Activated CD4-positive, alpha-beta T cell treated with anti-CD3 and anti-CD28 coated beads, Interleukin-2, Interleukin-4, amounts not matched to agents 100 ng/mL and 50 ng/mL, durations not matched to agents 16 hours and 8 hours (primary cell): ENCODE results near the gene C11orf21.
A peak's percentile ranks its signal among the peaks of the same experiment; 100 is the strongest.

Source experiments
- DNase-seq: peaks from one replicate; pipeline ENCODE4 v3.0.0-alpha.2; 2020; ENCODE audit warnings: low spot score

C11orf21 gene

DNA sequence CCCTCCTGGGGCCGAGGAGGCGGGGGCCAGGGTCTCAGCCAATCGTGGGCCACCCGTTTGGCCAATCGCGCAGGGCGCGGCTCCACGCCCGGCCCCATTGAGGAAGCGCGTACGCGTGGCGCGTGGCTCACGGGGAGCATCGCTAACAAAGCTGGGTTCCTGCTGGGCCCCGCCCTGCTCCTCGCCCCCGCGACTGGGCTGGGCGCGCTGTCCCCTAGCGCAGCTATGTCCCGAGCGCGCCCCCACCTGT, 30.7 kb downstream of the C11orf21 start:
- DNase-seq = no peak

DNA sequence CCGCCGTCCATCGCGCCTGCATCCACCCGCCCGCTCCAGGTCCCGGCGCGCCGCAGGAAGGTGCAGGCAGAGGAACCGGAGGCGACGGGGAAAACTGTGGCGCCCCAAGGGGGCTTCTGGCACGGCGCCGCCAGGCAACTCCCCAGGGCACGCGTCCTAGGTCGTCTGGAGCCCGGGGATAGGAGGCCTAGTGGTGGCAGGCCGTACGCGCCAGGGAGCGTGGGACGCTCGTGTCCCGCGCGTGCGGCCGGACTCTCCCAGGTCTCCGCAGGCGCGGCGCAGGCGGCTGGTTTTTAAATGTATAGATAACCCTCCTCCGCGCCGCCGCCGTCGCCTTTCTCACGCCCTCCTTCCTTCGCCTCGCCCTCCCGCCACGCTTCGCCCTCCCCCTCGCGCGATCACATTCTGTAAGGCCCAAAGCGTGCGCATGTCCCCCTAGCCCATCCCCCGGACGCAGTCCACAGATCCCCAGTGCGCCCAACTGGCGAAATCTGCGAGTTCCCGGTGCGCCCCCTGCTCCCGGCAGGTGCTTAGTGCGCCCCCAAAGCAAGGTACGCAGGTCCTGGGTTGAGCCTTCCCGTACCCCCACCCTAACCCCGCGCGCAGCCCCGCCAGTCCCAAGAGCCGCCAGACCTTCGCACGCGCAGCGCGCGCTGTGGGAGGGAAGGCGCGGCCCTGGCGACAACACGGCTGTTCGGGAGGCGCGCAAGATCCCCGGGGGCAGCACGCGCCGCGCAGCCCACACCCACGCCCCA, 31.2 kb downstream of the C11orf21 start, which contains the start of gene ASCL2:
Gene ASCL2 (minus strand): TSS at position 267 of the 755 bp plus-strand sequence. CDS start 256 bp downstream, at position 11.
- DNase-seq = no peak

DNA sequence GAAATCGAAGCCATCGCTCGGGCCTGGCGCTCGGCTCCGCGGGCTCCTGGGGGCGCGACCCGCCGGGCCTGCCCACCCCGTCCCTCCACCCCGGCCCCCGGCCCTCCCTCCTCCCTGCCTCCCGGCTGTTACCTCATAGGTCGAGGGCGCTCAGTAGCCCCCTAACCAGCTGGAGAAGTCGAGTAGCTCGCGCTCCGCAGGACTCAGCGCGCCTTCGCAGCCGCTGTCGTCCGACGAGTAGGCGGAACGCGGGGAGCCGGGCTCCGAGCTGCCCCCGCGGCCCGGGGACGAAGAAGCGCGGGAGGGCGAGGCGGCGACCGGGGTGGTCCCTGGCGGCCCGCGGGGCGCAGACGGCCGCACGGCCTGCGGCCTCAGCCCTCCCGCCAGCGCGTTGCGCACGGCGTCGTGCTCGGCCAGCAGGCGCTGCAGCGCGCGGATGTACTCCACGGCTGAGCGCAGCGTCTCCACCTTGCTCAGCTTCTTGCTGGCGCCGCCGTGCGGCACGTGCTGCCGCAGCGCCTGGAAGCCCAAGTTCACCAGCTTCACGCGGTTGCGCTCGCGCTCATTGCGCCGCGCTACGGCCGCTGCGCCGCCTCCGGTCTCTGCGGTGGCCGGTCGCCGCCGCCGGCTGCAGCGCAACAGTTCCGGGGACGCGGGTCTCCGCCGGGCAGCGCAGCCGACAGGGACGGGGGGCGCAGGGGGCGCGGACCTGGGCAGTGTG, 32.0 kb downstream of the C11orf21 start:
- peak; percentile 43 for DNase-seq

DNA sequence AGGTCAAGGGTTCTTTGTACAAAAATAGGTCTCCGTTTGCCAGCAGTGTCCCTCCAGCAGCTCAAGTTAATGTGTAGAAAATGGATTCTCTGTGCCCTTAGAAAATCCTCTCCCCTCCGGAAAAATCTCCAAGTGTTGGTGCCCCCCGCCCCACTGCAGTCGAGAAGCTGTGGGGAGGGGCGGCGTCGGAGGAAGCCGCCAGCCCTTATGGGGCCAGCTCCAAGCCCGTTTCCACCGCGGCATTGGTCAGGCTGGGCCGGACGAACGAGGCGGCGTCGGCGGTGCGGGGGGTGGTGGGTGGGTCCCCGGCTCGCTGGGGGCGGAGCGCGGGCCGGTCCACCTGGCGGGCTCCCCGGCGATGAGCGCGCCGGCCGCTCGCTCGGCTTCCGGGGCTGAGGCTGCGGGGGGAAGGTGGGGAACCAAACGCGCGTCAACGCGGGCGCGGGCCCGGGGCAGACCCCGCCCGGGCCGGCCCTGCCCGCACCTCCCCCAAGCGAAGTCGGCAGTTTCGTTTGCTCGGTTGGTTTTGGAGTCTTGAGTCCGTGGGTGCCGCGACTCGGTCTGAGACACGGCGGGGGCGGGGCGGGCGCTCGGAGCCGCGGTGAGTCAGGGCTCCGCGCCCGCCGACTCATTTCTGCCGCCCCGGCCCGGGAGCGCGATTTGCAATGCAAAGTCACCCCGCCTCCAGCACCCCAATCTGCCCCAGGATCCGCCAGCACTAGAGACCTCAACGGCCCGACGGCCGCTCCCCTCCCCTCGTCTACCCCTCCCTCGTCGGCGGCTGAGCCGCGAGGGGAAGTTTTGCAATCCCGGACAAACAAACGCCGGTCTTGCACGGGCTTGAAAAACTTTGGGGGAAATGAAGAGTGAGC, 32.8 kb downstream of the C11orf21 start:
- DNase-seq = peak; percentile 58

DNA sequence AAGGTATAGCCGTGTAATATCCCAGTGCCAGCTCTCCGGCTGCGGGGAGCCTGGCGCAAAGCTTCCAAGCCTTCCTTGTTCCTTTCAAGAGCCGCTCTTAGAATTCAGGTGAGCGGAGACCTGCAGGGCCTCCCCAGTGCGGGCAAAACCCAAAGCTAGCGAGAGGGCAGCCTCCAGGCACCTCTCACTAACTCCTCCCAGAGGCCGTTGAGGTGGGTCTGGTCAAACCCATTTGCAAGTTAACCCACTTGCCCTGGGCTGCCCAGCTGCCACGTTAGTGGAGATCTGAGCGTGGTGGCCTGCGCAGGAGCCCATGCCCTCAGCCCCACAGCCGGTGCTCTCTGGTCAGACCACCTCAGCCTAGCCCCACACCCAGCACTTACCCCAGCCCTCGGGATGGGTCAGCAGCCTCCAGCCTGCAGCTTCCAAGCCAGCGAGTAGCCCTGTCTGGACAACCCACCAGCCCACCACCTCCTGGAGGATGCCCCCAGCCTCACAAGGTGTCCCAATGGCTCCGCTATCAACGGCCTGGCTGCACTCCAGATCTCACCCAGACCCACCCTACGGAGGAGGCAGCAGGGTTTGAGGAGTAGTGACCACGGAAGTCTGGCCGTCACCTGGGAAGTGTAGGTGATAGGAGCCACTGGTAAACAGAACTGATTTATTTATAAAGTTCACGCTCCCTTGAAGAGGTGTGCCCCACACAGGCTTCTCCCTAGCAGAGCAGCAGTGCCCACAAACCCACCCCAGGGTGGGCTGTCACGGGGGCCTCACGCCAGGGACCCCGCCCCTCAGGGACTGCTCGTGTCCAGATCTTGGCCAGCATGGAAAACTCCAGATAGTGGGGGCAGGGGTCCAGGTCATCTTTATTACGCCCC, 33.6 kb downstream of the C11orf21 start:
- DNase-seq = no peak

DNA sequence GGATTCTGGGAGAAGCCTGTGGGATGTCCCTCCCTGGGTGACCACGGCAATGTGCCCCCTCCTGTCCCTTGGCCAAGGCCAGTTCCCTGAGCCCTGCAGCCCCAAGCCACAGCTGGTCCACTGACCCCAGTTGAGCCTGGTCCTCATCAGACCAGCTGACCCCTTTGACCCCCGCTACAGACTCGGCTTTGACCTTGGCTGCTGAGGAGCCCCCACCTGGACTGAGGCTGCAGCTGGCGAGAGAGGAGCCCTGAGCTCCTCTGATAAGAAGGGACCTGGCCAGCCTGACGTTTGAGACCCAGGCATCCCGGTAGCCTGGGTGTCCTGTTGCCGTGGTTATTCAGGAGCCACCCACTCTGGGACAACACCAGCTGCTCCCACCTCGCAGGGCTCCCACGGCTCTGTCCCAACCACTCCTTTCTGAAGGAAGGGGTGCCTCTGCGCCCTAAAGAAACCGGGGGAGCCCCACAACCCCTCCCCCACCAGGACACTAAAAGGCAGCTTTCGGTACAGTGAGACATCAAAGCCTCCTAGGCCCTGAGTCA, 34.3 kb downstream of the C11orf21 start:
- no peak for DNase-seq

DNA sequence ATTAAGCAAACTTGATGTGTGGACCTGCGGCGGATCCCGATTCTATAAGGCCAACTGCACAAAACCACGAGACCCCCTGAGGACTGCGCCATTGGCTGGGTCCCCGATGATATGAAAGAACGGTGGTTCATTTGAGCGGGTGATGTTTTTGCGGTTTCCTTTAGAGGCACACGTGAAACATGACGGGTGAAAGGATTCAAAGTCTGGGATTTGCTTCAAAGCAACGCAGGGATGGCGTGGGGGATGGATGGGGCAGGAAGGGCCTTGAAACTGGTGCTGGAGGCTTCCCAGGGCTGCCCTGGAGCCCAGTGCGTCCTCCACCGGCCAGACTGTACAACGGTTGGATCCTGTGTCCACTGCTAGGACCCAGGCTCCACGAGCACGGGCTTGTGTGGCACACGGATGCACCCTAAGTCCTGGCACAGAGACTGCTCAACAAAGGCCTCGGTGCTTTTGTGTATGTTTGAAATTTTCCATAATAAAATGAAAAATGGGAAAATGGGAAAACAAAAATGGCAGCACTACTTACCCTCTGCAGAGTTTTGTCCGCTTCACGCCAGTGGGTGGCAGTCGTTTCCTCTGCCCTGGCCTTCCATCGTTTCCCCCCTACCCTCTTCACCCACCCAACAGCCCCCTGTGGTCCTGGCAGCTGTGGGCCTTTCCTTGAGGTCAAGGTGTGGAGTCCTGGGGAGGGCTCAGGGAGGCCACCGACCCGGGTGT, 35.0 kb downstream of the C11orf21 start:
- no peak for DNase-seq

DNA sequence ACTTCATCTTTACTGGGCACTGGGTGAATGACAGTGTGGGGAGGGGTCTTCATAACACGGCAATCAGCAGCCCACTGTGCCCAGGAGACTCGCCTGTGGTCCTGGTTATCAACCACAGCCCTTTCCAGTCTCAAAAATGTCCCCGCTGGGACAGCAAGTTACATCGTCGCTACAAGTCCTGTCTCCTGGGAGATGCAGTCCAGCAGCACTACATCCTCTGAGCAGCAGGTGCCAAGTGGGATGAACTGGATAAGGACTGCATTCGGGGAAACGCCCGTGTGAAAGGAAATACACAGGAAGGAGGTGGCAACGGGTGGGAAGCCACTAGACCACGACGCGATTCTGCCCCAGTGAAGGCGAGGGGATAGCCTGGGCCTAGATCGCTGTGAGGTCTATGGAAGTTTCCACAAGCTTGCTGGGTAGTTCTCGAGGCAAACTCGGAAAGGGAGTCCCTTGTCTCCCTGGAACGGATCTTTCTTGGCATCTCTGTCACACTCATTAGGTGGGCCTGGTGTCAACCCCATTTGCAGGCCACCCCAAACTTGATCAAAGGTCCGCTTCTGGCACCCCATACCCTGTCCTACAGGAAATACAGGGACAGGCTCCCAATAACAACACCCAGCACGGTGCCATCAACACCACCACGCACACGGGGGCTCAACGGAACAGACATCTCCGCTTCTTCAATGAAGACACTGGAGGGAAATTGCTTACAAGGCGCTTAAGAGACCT, 35.7 kb downstream of the C11orf21 start:
- no peak for DNase-seq

DNA sequence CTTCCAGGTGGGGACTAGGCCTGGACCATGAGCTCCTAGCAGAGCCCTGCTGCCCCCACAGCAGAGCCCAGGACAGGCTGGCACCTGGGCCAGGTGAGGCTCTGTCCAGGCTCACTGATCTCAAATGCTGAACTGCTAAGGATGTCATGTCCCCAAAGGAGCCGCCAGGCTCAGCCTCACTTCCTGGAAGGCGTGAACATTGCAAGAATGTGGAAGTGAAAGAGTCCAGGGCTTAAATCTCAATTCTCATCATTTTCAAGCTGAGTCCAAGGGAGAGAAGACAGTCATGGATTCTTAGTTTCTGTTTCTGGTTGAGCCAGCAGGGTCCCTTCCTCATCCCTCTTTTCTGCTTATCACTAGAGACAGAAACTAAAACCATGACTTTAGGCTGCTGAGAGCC, 36.3 kb downstream of the C11orf21 start:
- peak; percentile 52 for DNase-seq

DNA sequence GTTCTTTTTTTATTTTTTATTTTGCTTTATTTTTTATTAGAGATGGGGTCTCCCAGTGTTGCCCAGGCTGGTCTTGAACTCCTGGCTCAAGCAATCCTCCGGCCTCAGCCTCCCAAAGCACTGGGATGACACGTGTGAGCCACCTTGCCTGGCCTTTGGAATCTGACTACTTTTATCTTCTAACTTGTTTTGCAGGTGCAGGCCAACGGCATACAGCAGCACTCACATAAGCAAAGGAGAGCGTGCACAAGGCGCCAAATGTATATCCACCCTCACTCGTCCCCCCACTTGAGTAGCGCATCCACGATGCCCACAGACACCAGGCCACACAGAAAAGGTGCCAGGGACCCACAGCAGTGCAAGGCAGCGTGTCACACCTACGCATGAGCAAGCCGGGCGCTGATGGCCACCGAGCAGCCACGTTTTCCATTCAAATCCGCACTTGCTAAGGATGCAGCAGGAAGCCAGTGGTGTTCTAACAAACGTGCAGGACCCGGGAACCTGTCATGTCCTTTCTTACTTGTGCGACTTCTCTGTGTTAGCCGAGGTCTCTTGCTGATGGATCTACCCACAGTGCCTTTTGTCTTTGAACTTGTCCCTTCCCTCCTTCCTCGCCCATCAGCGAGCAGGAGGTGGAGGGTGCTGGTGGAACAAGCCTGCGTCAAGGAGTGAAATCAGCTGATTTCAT, 37.2 kb downstream of the C11orf21 start:
- no peak for DNase-seq

DNA sequence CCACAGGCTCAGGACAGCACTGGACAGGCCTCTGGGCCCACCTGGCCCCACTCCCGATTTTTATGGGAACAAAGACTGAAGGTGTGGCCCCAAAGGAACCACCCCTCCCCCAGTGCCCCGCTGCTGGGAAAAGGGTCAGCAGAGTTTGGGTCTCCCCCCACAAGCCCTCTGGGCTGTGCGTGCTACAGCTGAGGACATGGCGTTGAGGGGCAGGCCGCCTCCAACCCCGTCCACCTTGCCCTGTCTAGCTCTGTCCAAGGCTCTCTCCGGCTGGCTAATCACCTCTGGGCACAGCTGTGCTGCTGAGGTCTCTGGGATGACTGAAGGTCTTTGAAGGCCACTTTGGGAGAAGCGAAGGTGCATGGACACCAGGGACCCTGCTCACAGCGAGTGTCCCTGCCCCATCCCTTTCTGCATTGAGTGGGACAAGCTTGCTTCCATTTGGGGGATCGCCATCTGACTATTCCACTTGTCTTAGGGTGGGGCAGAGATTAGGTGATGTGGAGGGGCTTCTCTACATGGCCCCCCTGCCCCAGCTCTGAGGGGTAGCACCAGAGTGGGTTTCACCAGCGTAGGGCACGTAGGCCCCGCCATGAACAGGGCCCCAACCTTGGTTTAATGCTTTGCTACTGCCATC, 37.9 kb downstream of the C11orf21 start:
- no peak for DNase-seq

DNA sequence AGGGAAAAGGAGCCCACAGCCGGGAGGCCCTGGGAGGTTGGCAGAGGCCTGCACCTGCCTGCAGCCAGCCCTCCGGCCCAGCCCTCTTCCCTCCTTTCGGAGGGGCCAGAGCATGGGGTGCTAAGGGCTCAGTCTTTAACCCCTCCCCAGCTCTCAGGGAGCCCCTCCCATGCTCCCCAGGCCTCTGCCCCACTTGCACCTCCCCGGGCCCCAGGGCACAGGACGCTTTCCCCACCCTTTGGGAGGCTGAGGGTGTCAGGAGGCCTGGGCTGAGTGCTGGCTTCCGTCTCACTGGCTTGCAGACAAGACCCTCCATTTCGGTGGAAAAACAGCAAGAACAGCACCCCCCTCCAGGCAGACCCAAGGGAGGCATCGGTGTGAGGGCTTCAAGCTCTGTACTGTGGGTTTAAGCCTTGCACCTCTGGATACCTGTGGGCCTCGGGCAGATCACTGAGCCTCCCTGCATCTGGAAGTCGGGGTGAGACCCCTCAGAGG, 38.6 kb downstream of the C11orf21 start:
- DNase-seq = no peak

DNA sequence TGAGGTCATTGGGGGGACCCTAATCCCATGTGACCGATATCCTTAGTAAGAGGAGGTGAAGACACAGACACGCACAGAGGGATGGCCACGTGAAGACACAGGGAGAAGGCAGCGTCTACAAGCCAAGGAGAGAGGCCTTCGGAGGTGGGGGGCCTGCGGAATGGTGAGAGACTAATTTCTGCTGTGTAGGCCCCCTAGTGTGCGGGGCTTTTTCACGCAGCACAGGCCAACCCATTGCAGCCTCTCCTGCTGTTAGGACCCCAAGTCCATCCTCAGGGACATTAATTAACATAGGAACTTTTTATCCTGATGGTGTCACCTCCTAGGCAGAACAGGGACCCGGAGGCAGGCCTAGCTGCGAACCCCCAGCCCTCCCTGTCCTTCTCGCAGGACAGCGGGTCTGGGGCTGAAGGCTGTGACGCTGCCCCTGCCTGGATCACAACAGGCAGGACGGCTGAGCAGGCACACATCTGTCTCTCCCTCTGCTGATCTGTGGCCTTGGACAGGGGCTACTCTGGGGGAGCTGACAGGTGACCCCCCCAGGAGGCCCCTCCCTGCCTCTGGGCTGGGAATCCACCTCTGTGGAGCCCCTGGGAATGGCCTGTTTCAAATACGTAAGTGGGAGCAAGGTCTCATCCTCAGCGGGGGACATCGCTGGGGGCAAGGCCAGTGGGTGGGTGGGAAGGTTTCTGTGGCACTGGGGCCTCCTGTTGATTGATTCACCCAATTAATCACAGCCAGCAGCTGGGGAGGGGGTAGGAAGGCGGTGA, 39.2 kb downstream of the C11orf21 start:
- no peak for DNase-seq

DNA sequence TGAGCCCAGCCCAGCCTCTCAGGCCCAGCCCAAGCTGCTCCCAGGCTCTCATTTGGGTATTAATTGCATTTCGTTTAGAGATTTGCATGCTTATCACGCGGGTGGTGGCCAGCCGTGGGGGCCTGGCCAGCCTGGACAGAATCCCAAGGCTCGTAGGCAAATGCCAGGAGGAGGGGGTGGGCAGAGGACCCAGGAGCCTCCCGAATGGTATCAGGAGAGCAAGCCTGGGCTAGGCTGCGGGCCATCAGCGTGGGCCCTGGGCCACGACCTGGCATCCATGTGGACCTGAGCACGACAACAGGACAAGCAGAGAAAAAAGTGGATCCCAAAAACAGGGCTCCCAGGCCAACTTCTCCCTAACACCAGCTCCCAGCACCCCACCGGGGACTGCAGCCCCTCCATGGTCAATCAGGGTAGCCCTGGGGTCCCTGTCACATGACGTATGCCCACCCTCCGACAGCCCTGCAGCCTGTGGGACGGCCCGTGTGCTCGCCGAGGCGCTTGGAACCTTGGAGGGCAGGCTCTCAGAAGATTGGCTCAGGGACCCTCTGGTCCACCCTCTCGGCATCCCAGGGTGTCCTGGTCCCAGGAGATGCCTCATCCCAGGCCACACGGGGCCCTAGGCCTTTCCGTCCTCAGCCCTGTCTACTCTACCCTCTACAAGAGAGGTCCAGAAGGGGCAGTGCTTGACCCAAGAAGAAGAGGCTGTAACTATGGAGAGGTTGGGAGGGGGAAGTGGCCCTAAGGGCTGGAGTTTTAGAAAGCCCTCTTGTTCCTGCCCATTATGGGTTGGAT, 40.1 kb downstream of the C11orf21 start:
- no peak for DNase-seq

DNA sequence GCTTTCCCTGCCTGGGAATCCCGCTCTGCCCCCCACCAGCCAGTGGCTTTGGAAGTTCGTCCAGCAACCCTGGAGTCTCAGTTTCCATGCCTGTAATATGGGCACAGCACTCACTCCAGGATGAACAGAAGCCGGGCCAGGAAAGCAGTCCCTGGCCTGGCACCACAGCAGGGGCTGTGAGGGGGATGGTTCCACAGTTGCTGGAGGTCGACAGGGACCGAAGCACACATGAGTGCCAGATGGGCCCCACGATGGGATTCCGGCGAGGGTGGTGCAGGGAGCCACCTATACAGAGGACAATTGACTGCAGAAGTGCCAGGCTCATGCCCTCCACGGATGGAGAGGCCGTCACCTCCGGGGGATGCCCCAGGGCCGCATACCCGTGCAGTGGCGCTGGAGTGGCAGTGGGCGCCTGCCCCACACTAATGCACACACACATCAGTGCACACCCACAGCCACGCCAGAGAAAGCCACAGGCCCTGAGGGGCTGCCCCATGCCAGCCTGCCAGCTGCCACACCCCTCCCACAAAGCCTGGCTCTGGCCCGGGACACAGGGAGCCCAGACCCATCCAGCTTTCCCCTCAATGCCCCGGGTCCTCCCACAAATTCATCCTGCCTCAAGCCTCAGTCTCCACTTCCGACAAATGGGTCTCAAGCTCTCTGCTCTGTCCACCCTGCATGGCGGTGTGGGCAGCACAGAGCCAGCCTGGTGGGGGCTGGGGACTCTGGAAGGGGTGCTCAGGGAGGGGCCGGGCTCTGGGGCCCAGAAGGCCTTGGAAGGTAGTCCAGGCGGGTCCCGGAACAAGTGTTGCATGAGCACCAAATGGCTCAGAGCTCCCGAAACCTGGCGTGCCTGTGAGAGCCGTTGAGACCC, 41.0 kb downstream of the C11orf21 start:
- no peak for DNase-seq

DNA sequence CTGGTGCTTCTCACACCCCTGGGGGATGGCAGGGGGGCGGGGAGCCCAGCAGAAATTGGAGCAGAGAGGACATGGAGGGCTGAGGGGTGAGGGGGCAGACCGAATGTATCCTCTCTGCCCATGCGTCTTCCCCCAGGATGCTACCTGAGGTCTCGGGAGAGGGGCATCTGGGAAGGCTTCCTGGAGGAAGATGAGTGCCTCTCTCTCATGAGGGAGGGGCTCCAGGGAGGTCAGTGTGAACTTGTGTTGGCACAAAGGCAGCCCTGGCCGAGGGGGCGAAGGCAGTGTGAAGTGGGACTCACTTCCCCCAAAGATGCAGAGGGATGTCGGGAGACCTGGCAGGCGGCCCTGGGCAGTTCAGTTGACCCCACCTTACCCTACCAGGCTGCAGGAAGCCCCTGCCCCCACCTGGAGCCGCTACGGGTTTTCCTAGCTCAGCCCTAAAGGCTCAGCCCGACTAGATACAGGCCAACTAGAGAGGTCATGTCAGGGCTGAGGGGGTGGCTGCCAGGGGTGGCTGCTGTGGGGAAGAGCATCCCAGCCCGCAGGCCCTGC, 41.7 kb downstream of the C11orf21 start:
- DNase-seq = no peak
